NT2/D1 (cell line): ENCODE data around the gene UBAP2.
"Not testable (repeated sequence)": the region's sequence is repeated elsewhere in the genome, so short reads cannot be mapped to it uniquely, and the experiment has no call there.

Source experiments
- DNase-seq: peaks from one replicate; pipeline ENCODE4 v3.0.0-alpha.2; 2011; ENCODE audit warnings: low read depth, low spot score
- H3K27me3 ChIP-seq: 2 replicates; pipeline ENCODE4 v1.6.0; 2011; ENCODE audit warnings: mild to moderate bottlenecking; ENCODE audit not compliant: insufficient read length, insufficient read depth
- H3K36me3 ChIP-seq: 2 replicates; pipeline ENCODE4 v1.6.1; 2011; ENCODE audit warnings: mild to moderate bottlenecking, low read length, mixed read lengths; ENCODE audit not compliant: insufficient read depth, insufficient read length
- H3K4me1 ChIP-seq: 2 replicates; pipeline ENCODE4 v1.5.1; 2011; ENCODE audit not compliant: insufficient read depth, insufficient read length
- H3K4me3 ChIP-seq: 2 replicates; pipeline ENCODE4 v1.5.1; 2011; ENCODE audit warnings: low read depth; ENCODE audit not compliant: insufficient read length
- H3K9ac ChIP-seq: 2 replicates; pipeline ENCODE4 v1.6.0; 2011; ENCODE audit warnings: low read depth; ENCODE audit not compliant: insufficient read length
- H3K9me3 ChIP-seq: 2 replicates; pipeline ENCODE4 v1.5.1; 2011; ENCODE audit warnings: mild to moderate bottlenecking, low read length; ENCODE audit not compliant: insufficient read depth
- SUZ12 ChIP-seq: IDR thresholded peaks from 2 replicates; pipeline ENCODE4 v1.6.1; 2011; ENCODE audit not compliant: insufficient read length, insufficient read depth; ENCODE audit errors: extremely low read depth
- YY1 ChIP-seq: IDR thresholded peaks from 2 replicates; pipeline ENCODE4 v1.6.1; 2011; ENCODE audit not compliant: insufficient read length, insufficient read depth
- ZNF274 ChIP-seq: IDR thresholded peaks from 2 replicates; pipeline ENCODE4 v1.6.1; 2011; ENCODE audit warnings: mild to moderate bottlenecking, low read depth, low read length

UBAP2 gene

DNA sequence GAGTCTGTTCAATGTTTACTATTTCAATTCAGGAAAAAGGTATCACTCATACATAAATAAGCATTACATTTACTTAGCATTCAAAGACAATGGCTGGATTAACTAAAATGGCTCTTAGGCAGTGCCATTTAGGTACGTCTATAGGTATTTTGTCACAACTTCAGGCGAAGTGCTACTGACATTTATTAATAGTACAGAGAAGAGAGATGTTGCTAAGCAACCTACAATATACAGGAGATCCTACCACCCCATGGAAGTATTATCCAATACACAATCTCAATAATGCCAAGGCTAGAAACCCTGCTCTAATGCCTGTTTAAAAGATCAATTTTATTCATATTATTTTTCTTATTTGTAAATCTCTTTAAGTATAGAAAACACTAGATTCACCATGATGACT is 76.0 kb downstream of the UBAP2 start:
- TF ChIP-seq YY1 (no peak), ZNF274 (no peak), SUZ12 (no peak)
- no peak for DNase-seq
- H3K36me3 ChIP-seq, result peaks cover 64% of the 10 kb centered on the region
- H3K27me3 ChIP-seq, result no peaks in the 10 kb centered on the region
- H3K4me3 ChIP-seq, result no peak overlapping the region
- H3K9me3 ChIP-seq, result no peaks in the 10 kb centered on the region
- no peaks in the 10 kb centered on the region for H3K4me1 ChIP-seq
- no peak overlapping the region for H3K9ac ChIP-seq

DNA sequence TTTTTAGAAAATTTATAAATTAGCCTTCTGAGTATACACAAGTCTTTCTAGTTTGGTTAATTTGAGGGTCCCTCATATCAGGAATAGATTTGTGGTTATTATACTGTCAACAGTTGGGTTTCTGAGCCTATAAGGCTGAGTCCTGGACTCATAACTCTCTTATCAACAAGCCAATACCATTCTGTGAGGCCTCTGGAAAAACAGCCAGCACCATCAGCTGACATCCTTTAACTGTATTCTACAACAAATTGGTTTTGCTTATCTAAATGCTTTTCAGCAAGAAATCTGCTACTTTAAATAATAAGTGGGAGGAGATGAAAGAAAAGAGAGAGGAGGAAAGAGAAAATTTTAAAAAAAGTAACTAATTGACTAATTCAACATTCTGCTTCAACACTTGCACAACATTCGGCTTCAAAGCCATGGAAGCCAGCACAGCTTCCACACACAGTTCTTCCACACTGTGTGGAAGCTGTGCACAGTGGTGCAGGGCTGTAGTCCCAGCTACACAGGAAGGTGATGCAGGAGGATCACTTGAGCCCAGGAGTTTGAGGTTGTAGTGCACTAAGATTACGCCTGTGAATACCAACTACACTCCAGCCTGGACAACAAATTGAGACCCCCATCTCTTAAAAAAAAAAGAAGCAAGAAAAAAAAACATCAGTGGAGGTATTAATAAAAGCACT is 84.5 kb downstream of the UBAP2 start:
- TF ChIP-seq SUZ12, result no peak
- H3K4me1 ChIP-seq, result no peaks in the 10 kb centered on the region
- H3K4me3 ChIP-seq, result no peak overlapping the region
- H3K9me3 ChIP-seq, result no peaks in the 10 kb centered on the region
- DNase-seq, result no peak
- H3K27me3 ChIP-seq, result no peaks in the 10 kb centered on the region
- no peak overlapping the region for H3K9ac ChIP-seq
- peaks cover 54% of the 10 kb centered on the region for H3K36me3 ChIP-seq

DNA sequence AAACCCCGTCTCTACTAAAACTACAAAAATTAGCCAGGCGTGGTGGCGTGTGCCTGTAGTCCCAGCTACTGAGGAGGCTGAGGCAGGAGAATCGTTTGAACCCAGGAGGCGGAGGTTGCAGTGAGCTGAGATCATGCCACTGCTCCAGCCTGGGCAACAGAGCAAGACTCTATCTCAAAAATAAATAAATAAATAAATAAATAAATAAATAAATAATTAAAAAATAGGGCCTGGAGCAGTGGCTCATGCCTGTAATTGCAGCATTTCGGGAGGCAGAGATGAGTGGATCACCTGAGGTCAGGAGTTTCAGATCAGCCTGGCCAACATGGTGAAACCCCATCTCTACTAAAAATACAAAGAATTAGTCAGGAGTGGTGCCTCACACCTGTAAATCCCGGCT is 86.2 kb downstream of the UBAP2 start:
- not testable (repeated sequence) for H3K27me3 ChIP-seq, H3K4me1 ChIP-seq, DNase-seq, H3K9ac ChIP-seq, H3K9me3 ChIP-seq, H3K4me3 ChIP-seq
- H3K36me3 ChIP-seq, result peaks cover 64% of the 10 kb centered on the region

DNA sequence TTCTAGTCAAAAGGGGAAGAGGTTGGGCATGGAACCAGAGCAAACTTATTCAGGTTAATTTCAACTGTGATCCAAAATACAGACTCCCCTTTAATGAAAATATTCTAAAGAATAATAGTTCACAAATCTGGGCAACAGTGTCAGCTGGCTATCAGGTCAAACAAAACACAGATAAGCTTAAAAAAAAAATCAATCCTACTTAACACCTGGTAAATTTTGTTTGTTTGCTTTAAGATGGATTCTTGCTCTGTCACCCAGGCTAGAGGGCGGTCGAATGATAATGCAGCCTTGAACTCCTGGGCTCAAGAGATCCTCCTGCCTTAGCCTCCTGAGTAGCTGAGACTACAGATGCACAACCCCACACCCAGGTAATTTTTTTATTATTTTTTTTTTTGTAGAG is 89.0 kb downstream of the UBAP2 start:
- H3K9me3 ChIP-seq, result no peaks in the 10 kb centered on the region
- no peak for DNase-seq
- H3K9ac ChIP-seq, result no peak overlapping the region
- H3K4me1 ChIP-seq, result no peaks in the 10 kb centered on the region
- peaks cover 74% of the 10 kb centered on the region for H3K36me3 ChIP-seq
- no peaks in the 10 kb centered on the region for H3K27me3 ChIP-seq
- H3K4me3 ChIP-seq, result no peak overlapping the region
- TF ChIP-seq SUZ12 (no peak), YY1 (no peak), ZNF274 (no peak)

DNA sequence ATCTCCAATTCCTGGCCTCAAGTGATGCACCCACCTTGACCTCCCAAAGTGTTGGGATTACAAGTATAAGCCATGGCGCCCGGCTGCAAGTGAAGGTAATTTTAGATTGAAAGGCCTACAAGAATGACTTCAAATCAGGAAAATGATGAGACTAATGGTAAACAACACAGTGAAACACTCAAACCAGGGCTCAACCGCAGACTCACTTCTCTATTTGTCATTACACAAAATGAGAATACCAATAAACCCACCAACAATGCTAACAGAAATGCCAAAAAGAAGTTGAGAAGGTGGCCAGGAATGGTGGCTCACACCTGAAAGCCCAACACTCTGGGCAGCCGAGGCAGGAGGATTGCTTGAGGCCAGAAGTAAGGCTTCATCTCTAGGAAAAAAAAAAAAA is 92.1 kb downstream of the UBAP2 start:
- peaks cover 83% of the 10 kb centered on the region for H3K36me3 ChIP-seq

DNA sequence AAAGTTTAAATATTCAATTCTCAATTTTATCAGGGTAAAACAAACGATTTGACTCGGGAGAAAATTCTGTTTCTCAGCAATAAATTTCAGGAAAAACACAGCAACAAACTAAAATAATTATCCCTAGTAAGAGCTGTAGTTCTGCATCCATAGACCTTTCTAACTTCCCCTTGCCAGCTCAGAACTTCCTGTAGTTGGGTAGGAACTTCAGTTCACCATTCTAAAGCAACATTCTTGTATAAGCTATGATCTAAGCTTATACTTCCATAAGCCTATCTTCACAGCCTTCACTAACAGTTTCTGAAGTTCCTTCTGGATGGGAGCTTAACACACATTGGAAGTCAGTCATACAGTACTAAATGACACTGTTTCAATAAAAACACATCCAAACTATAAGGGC is 96.6 kb downstream of the UBAP2 start:
- no peak for TF ChIP-seq SUZ12
- no peak for TF ChIP-seq YY1
- TF ChIP-seq ZNF274, result no peak
- Histone ChIP-seq H3K4me3 (no peak overlapping the region), H3K27me3 (no peaks in the 10 kb centered on the region), H3K9me3 (no peaks in the 10 kb centered on the region), H3K36me3 (peaks cover 75% of the 10 kb centered on the region), H3K4me1 (no peaks in the 10 kb centered on the region), H3K9ac (no peak overlapping the region)
- no peak for DNase-seq

More for the DNA sequence above, 92.1 kb downstream of the UBAP2 start:
- no peaks in the 10 kb centered on the region for H3K9me3 ChIP-seq
- no peak for TF ChIP-seq ZNF274
- no peaks in the 10 kb centered on the region for H3K4me1 ChIP-seq
- no peak for DNase-seq
- no peak overlapping the region for H3K9ac ChIP-seq
- no peaks in the 10 kb centered on the region for H3K27me3 ChIP-seq
- H3K4me3 ChIP-seq, result no peak overlapping the region

DNA sequence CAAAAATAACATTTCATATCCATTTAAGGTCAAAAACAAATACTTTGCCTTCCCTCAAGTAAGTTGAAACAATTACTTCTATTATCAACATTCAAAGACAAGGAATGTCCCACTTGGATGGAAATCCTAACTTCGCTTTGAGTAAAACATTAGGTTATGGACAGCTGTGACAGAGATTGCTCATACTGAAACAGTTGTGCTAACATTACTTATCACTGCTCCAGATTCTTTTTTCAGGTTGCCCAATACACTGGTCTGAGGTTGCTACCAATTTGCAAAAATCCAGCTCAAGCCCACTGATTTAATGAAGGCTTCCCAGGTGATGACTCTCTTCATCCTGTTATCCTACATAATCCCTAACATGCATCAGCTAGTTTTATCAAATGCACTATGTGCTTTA is 98.3 kb downstream of the UBAP2 start:
- H3K36me3 ChIP-seq, result peaks cover 77% of the 10 kb centered on the region
- DNase-seq, result no peak
- no peaks in the 10 kb centered on the region for H3K9me3 ChIP-seq
- TF ChIP-seq YY1 (no peak), SUZ12 (no peak), ZNF274 (no peak)
- H3K4me3 ChIP-seq, result no peak overlapping the region
- H3K9ac ChIP-seq, result no peak overlapping the region
- no peaks in the 10 kb centered on the region for H3K4me1 ChIP-seq
- H3K27me3 ChIP-seq, result no peaks in the 10 kb centered on the region

DNA sequence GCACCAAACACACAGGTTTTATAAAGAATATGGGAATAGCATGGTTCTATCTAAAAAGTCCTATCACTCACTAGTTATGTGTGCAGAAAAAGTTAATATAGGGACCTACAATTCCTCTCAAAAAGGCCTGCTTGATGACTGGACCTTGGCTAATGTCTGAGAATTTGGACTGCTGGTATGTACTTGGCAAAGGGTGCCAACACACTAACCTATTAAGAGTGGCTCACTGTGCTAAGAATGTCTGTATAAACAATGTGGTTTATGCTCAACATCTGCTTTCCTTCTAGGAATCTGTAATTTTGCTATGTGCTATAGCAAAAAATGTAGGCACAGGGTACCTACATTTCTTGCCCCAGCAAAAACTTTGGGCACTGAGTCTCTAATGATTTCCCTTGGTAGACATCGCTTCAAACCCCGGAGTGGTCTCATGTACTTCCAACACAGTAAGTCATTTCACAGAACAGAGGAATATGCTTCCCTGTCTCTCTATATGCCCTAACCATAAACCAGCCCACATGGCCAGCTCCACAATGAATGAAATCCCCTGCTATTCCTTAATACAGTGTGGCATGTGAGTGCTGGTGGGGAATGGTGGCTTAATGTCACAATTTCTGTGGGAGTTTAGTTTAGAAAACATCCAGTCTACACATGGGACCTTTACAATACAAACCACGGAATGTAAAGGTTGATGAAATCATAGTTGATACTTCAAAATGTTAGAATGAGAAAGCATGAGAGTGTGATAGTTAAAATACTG is 101.7 kb downstream of the UBAP2 start:
- Histone ChIP-seq H3K36me3 (peaks cover 78% of the 10 kb centered on the region), H3K4me1 (no peaks in the 10 kb centered on the region), H3K4me3 (no peak overlapping the region), H3K9ac (no peak overlapping the region), H3K27me3 (no peaks in the 10 kb centered on the region), H3K9me3 (no peaks in the 10 kb centered on the region)
- DNase-seq, result no peak
- TF ChIP-seq ZNF274 (no peak), YY1 (no peak), SUZ12 (no peak)
